Hepatic stellate cell (primary cell): Measurements from ENCODE around the gene P2RX4.
"Not testable (repeated sequence)": the region's sequence is repeated elsewhere in the genome, so short reads cannot be mapped to it uniquely, and the experiment has no call there.

Experiments used
- DNase-seq: peaks from one replicate; pipeline ENCODE4 v3.0.0; 2011; ENCODE audit warnings: low spot score

P2RX4 gene

DNA sequence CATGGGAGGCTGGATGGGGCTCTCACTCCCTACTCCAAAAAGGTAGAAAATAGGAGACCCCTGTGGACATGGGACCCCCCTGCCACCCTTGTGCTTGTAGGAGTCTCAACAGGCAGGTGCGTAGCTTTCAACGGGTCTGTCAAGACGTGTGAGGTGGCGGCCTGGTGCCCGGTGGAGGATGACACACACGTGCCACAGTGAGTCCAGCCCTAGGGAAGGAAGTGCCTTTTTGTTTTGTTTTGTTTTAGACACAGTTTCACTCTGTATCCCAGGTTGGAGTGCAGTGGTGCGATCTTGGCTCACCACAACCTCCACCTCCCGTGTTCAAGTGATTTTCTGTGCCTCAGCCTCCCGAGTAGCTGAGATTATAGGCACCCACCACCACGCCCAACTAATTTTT is 12.9 kb downstream of the P2RX4 start:
- DNase-seq = no peak

- no peak for DNase-seq
Measured at GRCh38 chr12:121223292-121224285, 13.7 kb downstream of the P2RX4 start.

GRCh38 chr12:121224591-121224990 is 14.7 kb downstream of the P2RX4 start:
- no peak for DNase-seq

DNA sequence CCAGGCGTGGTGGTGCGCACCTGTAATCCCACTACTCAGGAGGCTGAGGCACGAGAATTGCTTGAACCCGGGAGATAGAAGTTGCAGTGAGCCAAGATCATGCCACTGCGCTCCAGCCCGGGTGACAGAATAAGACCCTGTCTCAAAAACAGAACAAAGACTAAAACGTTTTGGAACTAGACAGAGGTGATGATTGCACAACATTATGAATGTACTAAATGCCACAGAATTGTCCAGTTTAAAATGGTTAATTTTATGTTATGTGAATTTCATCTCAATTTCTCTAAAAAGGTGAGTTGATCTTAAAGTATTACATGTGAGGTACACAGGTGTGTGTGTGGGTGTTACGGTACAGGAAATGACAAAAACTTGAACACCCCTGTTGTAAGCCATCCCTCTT is 16.5 kb downstream of the P2RX4 start:
- no peak for DNase-seq

GRCh38 chr12:121226871-121227270 is 16.9 kb downstream of the P2RX4 start:
- DNase-seq = not testable (repeated sequence)

DNA sequence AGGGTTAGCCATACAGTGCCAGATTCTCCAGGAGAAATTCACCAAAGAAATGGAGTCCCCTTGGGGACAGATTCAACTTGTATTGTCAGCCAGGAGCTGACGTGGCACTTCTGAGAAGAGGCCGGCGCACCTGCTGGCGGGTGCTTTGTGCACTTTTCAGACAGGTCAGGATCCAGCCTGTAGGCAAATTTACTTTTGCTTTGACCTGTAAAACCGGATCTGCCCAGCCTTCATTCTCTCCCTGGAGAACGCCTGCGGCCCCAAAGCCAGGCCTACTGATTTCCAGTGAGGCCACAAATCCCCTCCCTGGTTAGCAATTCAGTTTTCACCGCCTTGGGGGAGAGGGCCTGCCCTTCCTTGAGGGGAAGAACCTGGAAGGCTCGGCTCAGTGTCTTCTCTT is 17.4 kb downstream of the P2RX4 start:
- no peak for DNase-seq

DNA sequence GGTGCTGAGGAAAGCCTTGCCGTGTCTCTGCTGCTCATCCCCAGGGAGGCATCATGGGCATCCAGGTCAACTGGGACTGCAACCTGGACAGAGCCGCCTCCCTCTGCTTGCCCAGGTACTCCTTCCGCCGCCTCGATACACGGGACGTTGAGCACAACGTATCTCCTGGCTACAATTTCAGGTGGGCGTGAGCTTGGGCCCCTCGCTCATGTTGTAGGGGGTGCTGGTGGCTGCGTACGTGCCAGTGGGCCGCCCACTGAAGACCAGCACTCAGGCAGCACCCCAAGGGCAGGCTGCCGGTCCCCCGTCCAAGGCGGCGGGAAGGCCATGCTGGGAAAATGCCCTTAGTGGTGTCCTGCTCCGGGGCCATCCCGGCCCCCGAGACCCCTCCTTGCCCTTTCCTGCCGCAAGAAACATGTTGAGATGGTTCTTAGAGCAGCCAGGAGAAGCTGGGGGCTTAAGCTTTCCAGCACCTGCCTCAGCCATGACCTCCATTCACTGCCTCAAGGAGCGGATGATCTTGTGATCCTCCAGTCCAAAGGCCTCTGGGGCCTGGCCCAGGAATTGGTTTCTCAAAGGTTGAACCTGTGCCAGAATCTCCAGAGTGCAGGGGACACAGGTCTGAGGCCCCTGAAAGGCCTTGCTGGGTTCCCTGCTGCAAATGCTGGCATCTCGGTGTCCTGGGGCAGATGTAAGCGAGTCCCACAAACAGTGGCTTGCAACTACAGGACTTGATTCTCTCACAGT is 19.2 kb downstream of the P2RX4 start:
- no peak for DNase-seq

- DNase-seq = peak; percentile 88
Measured at GRCh38 chr12:121229826-121230537, 20.1 kb downstream of the P2RX4 start.

- no peak for DNase-seq
Measured at GRCh38 chr12:121230538-121230907, 20.6 kb downstream of the P2RX4 start.

DNA sequence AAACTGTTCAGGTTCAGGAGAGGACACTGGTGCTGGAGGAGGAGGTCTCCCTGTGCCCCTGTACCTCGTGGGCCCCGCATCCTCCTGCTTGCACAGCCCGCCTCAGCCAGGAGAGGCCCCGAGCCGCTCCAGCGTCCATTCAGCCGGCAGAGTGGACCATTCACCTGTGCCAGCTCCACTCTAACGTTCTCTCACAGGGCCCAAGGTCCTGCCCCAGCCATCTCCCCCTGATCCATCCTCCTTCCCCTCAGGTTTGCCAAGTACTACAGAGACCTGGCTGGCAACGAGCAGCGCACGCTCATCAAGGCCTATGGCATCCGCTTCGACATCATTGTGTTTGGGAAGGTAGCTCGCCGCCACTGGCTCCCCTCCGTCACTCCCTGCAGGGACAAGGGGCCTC is 22.2 kb downstream of the P2RX4 start:
- no peak for DNase-seq

DNA sequence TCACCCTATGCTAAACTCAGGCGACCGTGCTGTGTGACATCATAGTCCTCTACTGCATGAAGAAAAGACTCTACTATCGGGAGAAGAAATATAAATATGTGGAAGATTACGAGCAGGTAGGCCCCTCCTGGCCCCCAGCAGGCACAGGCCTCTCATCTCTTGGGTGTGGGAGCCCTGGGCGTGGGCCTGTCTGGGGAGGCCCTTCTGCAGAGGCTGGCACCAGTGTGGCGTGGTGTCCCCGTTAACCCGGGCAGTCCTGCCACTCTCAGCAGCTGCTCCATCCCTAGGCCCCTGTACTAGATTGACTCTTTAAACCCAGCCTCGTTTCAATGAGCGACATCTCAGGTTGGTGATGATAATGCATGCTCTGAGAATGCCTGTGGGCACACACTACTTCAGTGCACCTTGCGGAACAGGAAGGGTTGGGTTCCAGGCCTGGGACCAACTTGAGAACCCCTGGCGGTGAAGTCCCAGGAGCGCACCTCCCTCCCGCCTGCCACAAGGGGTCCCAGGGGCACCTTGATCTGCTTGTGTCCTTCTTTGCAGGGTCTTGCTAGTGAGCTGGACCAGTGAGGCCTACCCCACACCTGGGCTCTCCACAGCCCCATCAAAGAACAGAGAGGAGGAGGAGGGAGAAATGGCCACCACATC is 23.2 kb downstream of the P2RX4 start:
- no peak for DNase-seq

DNA sequence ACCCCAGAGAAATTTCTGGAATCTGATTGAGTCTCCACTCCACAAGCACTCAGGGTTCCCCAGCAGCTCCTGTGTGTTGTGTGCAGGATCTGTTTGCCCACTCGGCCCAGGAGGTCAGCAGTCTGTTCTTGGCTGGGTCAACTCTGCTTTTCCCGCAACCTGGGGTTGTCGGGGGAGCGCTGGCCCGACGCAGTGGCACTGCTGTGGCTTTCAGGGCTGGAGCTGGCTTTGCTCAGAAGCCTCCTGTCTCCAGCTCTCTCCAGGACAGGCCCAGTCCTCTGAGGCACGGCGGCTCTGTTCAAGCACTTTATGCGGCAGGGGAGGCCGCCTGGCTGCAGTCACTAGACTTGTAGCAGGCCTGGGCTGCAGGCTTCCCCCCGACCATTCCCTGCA is 23.7 kb downstream of the P2RX4 start:
- no peak for DNase-seq

DNA sequence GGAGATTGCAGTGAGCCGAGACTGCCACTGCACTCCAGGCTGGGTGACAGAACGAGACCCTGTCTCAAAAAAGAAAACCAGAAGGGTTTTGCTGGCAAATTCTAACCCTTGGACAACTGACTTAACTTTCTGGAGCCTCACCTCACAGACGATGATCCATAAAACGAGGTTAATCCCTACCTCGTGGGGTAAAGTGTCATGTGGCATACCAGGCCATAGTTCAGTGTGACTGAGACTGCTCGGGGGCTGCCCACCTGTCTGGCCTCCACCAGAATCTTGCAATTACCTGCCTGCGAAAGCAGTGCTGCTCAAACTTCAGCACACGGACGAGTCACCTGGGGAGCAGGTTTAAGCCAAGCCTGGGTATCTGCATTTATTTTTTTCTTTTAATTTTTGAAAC is 26.8 kb downstream of the P2RX4 start:
- DNase-seq = no peak

DNA sequence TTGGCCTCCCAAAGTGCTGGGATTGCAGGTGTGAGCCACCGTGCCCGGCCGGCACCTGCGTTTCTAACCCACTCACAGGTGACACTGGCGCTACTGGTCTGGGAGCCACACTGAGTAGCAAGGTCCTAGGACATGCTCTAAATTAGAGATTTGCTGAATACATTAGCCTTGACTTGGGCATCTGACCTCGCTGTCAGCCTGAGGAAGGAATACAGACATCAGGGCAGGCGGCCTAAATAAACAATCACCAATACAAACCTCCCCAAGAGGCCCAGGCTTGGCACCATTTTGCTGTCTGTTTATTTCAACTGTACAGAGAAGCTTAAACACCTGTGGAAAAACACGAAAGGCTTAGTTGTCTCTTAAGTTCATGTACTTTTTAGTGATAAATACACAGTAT is 27.5 kb downstream of the P2RX4 start:
- DNase-seq = no peak

DNA sequence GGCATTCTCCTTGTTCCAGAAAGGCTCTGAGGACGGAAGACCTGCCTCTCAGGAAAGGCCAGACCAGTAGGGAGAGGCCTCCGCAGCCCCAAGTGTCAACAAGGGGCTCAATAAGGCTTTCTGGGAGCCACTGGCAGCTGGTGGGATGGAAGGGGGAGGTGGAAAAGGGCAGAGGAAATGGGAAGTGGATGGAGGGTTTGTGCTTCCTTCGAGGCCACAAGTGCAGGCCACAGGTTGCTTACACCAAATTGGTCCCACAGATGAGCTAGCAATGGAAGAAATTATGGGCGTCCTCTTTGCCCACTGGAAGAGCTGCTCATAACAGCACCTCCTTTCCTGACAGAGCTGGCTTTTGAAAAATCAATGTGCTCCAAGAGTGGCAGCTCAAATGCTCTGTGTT is 28.2 kb downstream of the P2RX4 start:
- no peak for DNase-seq

DNA sequence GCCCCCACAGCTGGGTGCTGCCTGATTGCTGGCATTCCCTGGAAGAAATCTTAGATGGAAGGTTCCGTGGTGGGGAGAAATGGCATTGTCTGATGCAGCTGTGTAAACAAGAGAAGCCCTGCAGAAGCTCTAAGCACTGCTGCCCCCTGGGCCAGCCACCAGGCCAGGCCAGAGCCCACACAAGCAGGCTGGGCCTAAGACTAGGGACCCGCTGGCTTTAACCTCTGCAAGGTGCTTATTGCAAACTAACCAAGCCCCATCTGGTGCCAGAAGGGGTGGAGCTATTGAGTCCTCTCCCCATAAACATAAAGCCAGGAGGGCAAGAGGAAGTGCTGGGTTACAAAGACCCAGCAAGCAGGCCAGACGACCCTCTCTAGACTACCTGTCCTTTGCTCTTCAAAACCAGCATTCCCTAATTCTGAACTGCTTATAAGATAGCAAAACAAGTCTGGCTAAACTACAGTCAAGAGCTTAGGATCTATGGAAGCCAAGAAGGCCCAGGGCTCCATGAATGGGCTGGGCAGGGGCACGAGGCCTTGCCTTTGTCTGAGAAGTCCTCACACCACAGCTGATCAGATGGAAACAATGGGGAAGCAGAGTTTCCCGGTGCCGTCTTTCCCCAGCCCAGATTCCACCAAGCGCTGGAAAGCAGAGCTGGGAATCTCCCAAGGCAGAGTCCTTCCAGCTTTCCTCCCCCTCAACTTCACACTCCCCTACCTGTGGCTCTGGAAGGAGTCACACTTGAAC is 28.8 kb downstream of the P2RX4 start:
- no peak for DNase-seq

DNA sequence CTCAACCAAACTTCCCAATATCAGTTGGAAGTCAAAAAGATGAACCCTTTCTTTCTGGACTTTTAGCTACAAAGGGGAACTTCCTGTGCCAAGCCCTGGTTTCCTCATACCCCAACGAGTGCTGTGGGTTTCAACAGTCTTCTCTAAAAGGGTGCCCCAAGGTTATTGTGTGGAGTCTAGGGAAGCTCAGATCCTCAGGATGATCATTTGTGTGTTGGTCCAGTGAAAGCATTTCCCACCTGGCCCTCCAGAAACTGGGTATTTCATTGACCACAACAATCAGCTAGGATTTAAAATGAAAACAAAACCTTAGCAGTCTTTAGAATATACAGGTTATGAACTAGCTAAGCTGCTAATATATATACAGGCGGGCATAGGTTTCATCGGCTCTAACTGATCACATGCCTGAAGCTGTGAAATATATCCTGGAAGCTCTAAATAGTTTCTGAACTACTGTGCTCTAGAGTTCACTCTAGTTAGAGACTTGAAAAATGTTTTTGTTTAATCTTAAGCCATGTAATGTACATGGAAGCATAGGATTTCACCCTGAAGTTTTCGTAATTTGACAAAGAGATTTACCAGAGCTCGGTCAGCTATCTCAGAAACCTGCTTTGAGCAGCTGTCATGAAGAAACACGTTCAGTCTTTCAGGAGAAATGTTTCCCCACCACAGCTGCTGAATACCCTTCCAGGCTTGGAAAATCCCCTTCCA is 29.6 kb downstream of the P2RX4 start:
- no peak for DNase-seq

- DNase-seq = no peak
Measured at GRCh38 chr12:121240062-121240420, 30.1 kb downstream of the P2RX4 start.

- DNase-seq = no peak
Measured at GRCh38 chr12:121240484-121241101, 30.7 kb downstream of the P2RX4 start.
